ENCODE measurements around the gene C12orf50.

Gene C12orf50

GRCh38 chr12:87939182-87939581 lies 90.0 kb downstream of the C12orf50 start:
- Histone ChIP-seq H3K9me3 (ENCODE audit: control insufficient read depth, low read length) (peaks cover 3% of the 10 kb centered on the region), H3K9ac (ENCODE audit: low read length) (no peak overlapping the region), H3K36me3 (ENCODE audit: control insufficient read depth, insufficient read depth, low read length, severe bottlenecking) (no peaks in the 10 kb centered on the region), H3K4me1 (ENCODE audit: control insufficient read depth, insufficient read depth, low read length) (peaks cover 3% of the 10 kb centered on the region), H3K4me3 (ENCODE audit: low read length) (no peak overlapping the region), H3K27me3 (replicated peaks; ENCODE audit: control insufficient read depth, insufficient read depth, low read length) (no peaks in the 10 kb centered on the region)
- DNase-seq (ENCODE audit: low read depth), result no peak

GRCh38 chr12:87935216-87935615 lies 94.0 kb downstream of the C12orf50 start:
- no peak overlapping the region for H3K9ac ChIP-seq (ENCODE audit: low read length)
- peaks cover 3% of the 10 kb centered on the region for H3K9me3 ChIP-seq (ENCODE audit: control insufficient read depth, low read length)
- no peak for DNase-seq (ENCODE audit: low read depth)
- no peaks in the 10 kb centered on the region for H3K36me3 ChIP-seq (ENCODE audit: control insufficient read depth, insufficient read depth, low read length, severe bottlenecking)
- H3K27me3 ChIP-seq (replicated peaks; ENCODE audit: control insufficient read depth, insufficient read depth, low read length), result no peaks in the 10 kb centered on the region
- no peak overlapping the region for H3K4me3 ChIP-seq (ENCODE audit: low read length)
- peaks cover 5% of the 10 kb centered on the region for H3K4me1 ChIP-seq (ENCODE audit: control insufficient read depth, insufficient read depth, low read length)

GRCh38 chr12:87933991-87934390 lies 95.2 kb downstream of the C12orf50 start:
- Histone ChIP-seq H3K4me3 (ENCODE audit: low read length) (no peak overlapping the region), H3K36me3 (ENCODE audit: control insufficient read depth, insufficient read depth, low read length, severe bottlenecking) (no peaks in the 10 kb centered on the region), H3K9ac (ENCODE audit: low read length) (no peak overlapping the region), H3K27me3 (replicated peaks; ENCODE audit: control insufficient read depth, insufficient read depth, low read length) (no peaks in the 10 kb centered on the region), H3K9me3 (ENCODE audit: control insufficient read depth, low read length) (peaks cover 3% of the 10 kb centered on the region), H3K4me1 (ENCODE audit: control insufficient read depth, insufficient read depth, low read length) (peaks cover 5% of the 10 kb centered on the region)
- no peak for DNase-seq (ENCODE audit: low read depth)

GRCh38 chr12:87931812-87932211 lies 97.4 kb downstream of the C12orf50 start:
- Histone ChIP-seq H3K27me3 (replicated peaks; ENCODE audit: control insufficient read depth, insufficient read depth, low read length) (no peaks in the 10 kb centered on the region), H3K4me3 (ENCODE audit: low read length) (no peak overlapping the region), H3K9me3 (ENCODE audit: control insufficient read depth, low read length) (peaks cover 3% of the 10 kb centered on the region), H3K36me3 (ENCODE audit: control insufficient read depth, insufficient read depth, low read length, severe bottlenecking) (no peaks in the 10 kb centered on the region), H3K9ac (ENCODE audit: low read length) (no peak overlapping the region), H3K4me1 (ENCODE audit: control insufficient read depth, insufficient read depth, low read length) (peaks cover 5% of the 10 kb centered on the region)
- peak; percentile 73 for DNase-seq (ENCODE audit: low read depth)

GRCh38 chr12:87930627-87931026 lies 98.6 kb downstream of the C12orf50 start:
- H3K9me3 ChIP-seq (ENCODE audit: control insufficient read depth, low read length), result no peaks in the 10 kb centered on the region
- no peaks in the 10 kb centered on the region for H3K36me3 ChIP-seq (ENCODE audit: control insufficient read depth, insufficient read depth, low read length, severe bottlenecking)
- no peak for DNase-seq (ENCODE audit: low read depth)
- H3K4me3 ChIP-seq (ENCODE audit: low read length), result no peak overlapping the region
- H3K9ac ChIP-seq (ENCODE audit: low read length), result no peak overlapping the region
- H3K27me3 ChIP-seq (replicated peaks; ENCODE audit: control insufficient read depth, insufficient read depth, low read length), result no peaks in the 10 kb centered on the region
- H3K4me1 ChIP-seq (ENCODE audit: control insufficient read depth, insufficient read depth, low read length), result peaks cover 5% of the 10 kb centered on the region

Data from adipocyte (in vitro differentiated cells).